AG04450 (cell line): ENCODE measurements around the gene SLC16A11. TPM values are rescaled to one million over a fixed set of nuclear protein-coding genes. Genes with fewer than 3 reads are reported as not detected.

ENCODE experiments used
- CTCF ChIA-PET: fragments of 300-600, 350-600 bp; formaldehyde crosslinking; extraction: SDS; loops from one replicate; lab custom pipeline; 2022; ENCODE audit warnings: antibody characterized with exemption, inconsistent platforms; lab: Charles Lee
- POLR2A ChIA-PET: fragments of 350-600 bp; formaldehyde crosslinking; extraction: SDS; loops from one replicate; lab custom pipeline; 2021; ENCODE audit warnings: antibody characterized with exemption, inconsistent platforms; lab: Yijun Ruan, JAX
- DNase-seq: peaks from one replicate; pipeline ENCODE4 v3.0.0-alpha.2; 2011; ENCODE audit warnings: low read depth, low spot score
- H3K27ac ChIP-seq: one replicate; pipeline ENCODE4 v1.5.1; 2012; ENCODE audit warnings: low read depth, low read length, control low read depth
- H3K27me3 ChIP-seq: one replicate; pipeline ENCODE4 v1.6.0; 2012; ENCODE audit warnings: low read length; ENCODE audit not compliant: control insufficient read depth, insufficient read depth
- H3K4me3 ChIP-seq: 2 replicates; pipeline ENCODE4 v1.5.1; 2011; ENCODE audit warnings: mild to moderate bottlenecking, low read depth, low read length, control low read depth
- H3K9me3 ChIP-seq: 2 replicates; pipeline ENCODE4 v1.5.1; 2012; ENCODE audit warnings: low read length; ENCODE audit not compliant: control insufficient read depth, insufficient read depth
- CTCF ChIP-seq: IDR thresholded peaks from 2 replicates; pipeline ENCODE4 v1.5.1; 2011; ENCODE audit warnings: low read depth, low read length, control low read depth, inconsistent platforms
- polyA plus RNA-seq: library from polyadenylated mRNA; depleted of rRNA; stranded (reverse); fragments of >200 nt; gene quantifications from 2 replicates; pipeline ENCODE4 v1.2.3, GENCODE V29; 2011

The SLC16A11 gene
- polyA plus RNA-seq, 1 experiment, result not detected

DNA sequence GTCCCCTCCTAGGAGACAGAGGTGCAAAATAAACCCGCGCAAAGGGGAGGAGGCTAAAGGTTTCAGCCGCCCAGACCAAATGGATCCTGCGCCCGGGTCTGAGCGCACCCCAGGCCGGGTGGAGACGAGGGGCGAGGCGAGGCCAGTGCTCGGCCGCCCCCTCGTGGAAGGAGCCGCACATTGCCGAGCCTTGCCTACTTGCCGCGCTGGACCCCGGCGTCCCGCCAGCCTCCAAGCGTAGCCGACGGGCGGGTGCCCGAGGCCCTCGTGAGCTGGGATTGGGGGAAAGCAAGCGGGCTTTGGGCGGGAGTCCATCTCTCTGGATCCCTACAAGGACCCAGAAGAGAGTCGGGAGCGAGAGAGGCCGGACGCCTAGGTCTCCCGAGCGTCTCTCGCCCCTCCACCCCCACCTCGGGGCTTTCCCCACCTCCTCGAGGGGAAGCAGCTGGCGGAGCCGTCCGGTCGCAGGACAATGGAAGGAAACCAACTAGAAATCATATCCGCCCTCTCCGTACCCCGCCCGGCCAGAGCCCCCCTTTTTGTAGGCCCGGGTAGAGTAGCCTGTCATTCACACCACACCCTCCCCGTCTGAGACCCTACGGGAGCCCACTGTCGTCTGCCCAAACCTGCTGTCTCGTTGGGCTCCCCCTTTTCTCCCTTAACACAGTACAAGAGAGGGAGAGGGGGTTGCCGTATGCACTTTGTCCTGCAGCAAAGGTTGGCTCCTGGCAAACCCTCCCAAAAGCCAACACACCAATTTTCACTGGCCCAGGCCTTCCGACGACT lies 21.7 kb downstream of the SLC16A11 start:
- peak overlapping the region; percentile 36 for H3K4me3 ChIP-seq
- DNase-seq, result no peak
- peak; percentile 87 for TF ChIP-seq CTCF
- POLR2A ChIA-PET, result no interaction called here
- no peaks in the 10 kb centered on the region for H3K27me3 ChIP-seq
- H3K27ac ChIP-seq, result no peak overlapping the region
- peaks cover 5% of the 10 kb centered on the region; the same call in 1 of the 2 replicates for H3K9me3 ChIP-seq
- CTCF ChIA-PET, result interaction anchor here (0.5 to 5.0 kb wide), 32 partner anchors 9 to 1255 kb away, joined by 3 to 87 read pairs (median 4); partner anchors contain the start of genes RNASEK and SLC16A13

DNA sequence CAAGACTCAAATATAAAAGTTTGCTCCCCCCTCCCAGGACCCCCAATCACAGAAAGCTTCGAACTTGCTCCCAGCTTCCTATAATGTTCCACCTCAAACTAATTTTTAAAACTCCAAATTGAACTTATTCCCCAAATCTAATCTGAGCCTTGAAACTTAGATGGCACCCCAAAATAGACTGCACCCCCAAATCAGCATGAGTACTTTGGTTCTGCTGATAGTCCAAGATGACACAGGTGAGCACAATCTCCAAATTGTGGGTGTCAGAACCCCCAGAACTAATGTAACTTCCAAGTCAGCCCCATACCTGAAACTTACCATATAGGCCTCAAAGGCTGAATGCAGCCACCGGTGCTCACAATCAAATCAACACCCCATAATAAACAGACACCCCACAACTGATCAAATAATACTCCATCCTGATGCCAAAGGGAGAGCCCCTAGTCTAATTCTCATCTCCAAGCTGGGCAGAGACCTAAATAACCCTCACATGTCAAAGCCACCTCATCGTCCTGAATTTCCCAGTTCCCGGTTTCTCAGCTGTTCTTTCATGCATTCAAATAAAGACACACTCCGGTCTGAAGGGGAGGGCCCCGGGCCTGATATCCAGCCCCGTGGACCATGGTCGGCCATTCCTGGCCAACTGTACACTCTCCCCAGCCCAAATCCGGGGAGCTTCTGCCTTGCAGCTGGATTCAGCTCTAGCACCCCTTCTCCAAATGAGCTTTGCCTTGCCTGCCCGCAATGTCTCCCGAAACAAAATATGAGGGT lies 22.8 kb downstream of the SLC16A11 start:
- Histone ChIP-seq H3K4me3 (no peak overlapping the region), H3K27me3 (no peaks in the 10 kb centered on the region), H3K9me3 (peaks cover 5% of the 10 kb centered on the region; the same call in 1 of the 2 replicates), H3K27ac (no peak overlapping the region)
- POLR2A ChIA-PET, result no interaction called here
- no peak for TF ChIP-seq CTCF
- DNase-seq, result no peak
- CTCF ChIA-PET, result interaction anchor here (0.5 to 5.0 kb wide), 32 partner anchors 9 to 357 kb away, joined by 3 to 87 read pairs (median 4); partner anchors contain the start of genes RNASEK and SLC16A13

DNA sequence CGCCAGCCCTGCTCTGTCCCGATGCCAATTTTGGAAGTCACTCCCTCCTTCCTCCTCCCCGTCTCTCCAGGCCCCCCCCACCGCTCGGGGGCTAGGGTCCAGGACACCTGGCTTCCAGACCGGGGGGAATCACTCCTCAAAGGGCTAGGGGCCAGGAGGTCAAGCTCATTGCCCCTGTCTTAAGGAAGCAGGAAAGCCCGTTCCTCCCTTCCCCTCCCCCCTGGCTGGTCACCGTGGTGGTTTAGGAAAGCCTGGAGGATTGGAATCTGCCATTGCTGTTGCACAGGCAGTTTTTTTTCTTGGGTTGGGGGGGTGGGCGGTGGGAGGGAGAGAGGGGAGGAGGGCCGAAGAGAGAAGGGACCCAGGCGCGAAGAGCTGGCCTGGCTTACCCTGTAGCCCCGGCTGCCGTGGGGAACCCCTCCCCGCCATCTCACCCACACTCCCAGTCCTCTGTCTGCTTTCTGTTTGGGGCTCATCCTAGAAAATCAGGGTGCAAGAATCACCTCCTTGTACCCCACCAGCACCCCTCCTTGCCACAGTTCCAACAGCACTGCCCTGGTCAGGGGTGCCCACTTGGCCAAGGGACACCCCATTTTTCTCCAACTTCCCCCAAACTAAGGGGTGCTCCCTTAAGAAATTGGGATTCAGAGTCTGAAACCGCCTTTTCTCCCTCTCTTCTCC lies 23.9 kb downstream of the SLC16A11 start:
- no peak for DNase-seq
- H3K4me3 ChIP-seq, result peak overlapping the region; percentile 51
- peaks cover 5% of the 10 kb centered on the region; the same call in 1 of the 2 replicates for H3K9me3 ChIP-seq
- TF ChIP-seq CTCF, result no peak
- ChIA-PET POLR2A (interaction anchor here (1.0 kb wide), 1 partner anchor 352 kb away, joined by 3 read pairs; no protein-coding TSS in a partner anchor), CTCF (interaction anchor here (0.6 to 5.0 kb wide), 11 partner anchors 12 to 346 kb away, joined by 3 to 87 read pairs (median 18); partner anchors contain the start of gene SLC16A13)
- H3K27ac ChIP-seq, result no peak overlapping the region
- H3K27me3 ChIP-seq, result no peaks in the 10 kb centered on the region

DNA sequence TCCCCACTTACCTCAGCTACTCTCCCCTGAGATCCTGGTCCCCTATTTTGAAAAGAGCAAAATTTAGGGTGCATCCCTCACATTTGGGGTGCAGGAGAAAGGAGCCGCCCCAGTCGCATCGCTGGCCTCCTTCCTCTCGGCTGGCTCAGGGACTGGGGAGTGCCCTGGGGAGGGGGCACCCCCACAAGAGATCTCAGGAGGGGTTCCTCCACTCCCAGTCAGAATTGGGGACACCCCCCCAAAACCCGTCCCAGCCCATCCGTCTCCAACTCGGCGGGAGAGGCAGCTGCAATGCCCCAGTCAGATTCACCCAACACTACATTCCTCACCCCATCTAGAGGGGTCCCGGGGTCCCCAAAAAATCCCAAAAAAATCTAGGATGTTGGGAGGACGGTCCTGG lies 24.5 kb downstream of the SLC16A11 start:
- CTCF ChIA-PET, result interaction anchor here (0.6 to 5.0 kb wide), 6 partner anchors 13 to 353 kb away, joined by 3 to 87 read pairs (median 3); no protein-coding TSS in a partner anchor
- H3K27me3 ChIP-seq, result no peaks in the 10 kb centered on the region
- no peak overlapping the region for H3K4me3 ChIP-seq
- no peak for DNase-seq
- TF ChIP-seq CTCF, result no peak
- peaks cover 5% of the 10 kb centered on the region; the same call in 1 of the 2 replicates for H3K9me3 ChIP-seq
- POLR2A ChIA-PET, result interaction anchor here (1.0 kb wide), 1 partner anchor 351 kb away, joined by 3 read pairs; no protein-coding TSS in a partner anchor
- no peak overlapping the region for H3K27ac ChIP-seq
